K562 (cell line): ENCODE data around the gene MYOM1. TPM values are rescaled to one million over a fixed set of nuclear protein-coding genes. Genes with fewer than 3 reads are reported as not detected.
A peak's percentile ranks its signal among the peaks of the same experiment; 100 is the strongest.

Experiments
- KLF10 ChIP-seq: fragments of 250-450 bp; sonication (Bioruptor Pico); IDR thresholded peaks from 2 replicates; pipeline ENCODE4 v1.6.1; 2021; ENCODE audit warnings: matching md5 sums
- NONO ChIP-seq, 2 experiments: fragments of 200-400 bp in 1 of 2; fragments of 450-650 bp in 1 of 2; formaldehyde crosslinking in 1 of 2; IDR thresholded peaks; 2 replicates each; pipeline ENCODE4 v1.6.1; 2017; ENCODE audit warnings: low read depth in 2 of 2, mild to moderate bottlenecking in 2 of 2, moderate library complexity in 2 of 2, low read length in 1 of 2
- POLR3G ChIP-seq: IDR thresholded peaks from 2 replicates; pipeline ENCODE4 v1.6.1; 2011; ENCODE audit not compliant: insufficient read length, insufficient replicate concordance; ENCODE audit errors: extremely low read depth
- SIRT6 ChIP-seq: IDR thresholded peaks from one replicate; pipeline ENCODE4 v1.6.1; 2012; ENCODE audit warnings: low read depth, mild to moderate bottlenecking, control low read depth, inconsistent platforms, low read length, moderate library complexity
- TSHZ1 ChIP-seq: fragments of 250-450 bp; sonication (Bioruptor Pico); IDR thresholded peaks from 2 replicates; pipeline ENCODE4 v1.4.0; 2020; ENCODE audit warnings: mild to moderate bottlenecking, moderate library complexity
- VEZF1 ChIP-seq: fragments of 200-800 bp; sonication (Bioruptor generic); IDR thresholded peaks from 2 replicates; pipeline ENCODE4 v1.6.1; 2017; ENCODE audit warnings: missing genetic modification characterization, missing compliant biosample characterization
- ZBTB17 ChIP-seq: fragments of 450-650 bp; formaldehyde crosslinking; IDR thresholded peaks from 2 replicates; pipeline ENCODE4 v1.4.0; 2020; ENCODE audit warnings: mild to moderate bottlenecking
- ZBTB26 ChIP-seq: fragments of 450-650 bp; formaldehyde crosslinking; IDR thresholded peaks from 2 replicates; pipeline ENCODE4 v1.4.0; 2022; ENCODE audit warnings: missing genetic modification characterization
- ZNF165 ChIP-seq: fragments of 250-450 bp; sonication (Bioruptor Pico); IDR thresholded peaks from 2 replicates; pipeline ENCODE4 v1.4.0; 2020; ENCODE audit warnings: borderline replicate concordance
- polyA plus RNA-seq, 8 experiments: library from polyadenylated mRNA; depleted of rRNA in 4 of 8; stranded (reverse) in 5 of 8; unstranded in 3 of 8; fragments of >200 nt; fragmentation: Nextera tagmentation in 2 of 8; fragmentation: Illumina TruSeq in 1 of 8; extraction: Ambion mirVana in 2 of 8; extraction: Trizol in 1 of 8; gene quantifications; 2 replicates each; pipeline versions ENCODE4 v1.2.1 to v1.2.3, GENCODE V29; 2011 to 2014; ENCODE audit warnings: inconsistent platforms in 1 of 8, missing spikeins in 1 of 8
- total RNA-seq, 7 experiments: library from RNA; depleted of rRNA in 6 of 7; stranded (reverse); fragments of >200 nt in 6 of 7; fragmentation: Illumina TruSeq in 2 of 7; extraction: Trizol in 2 of 7; gene quantifications; 2 replicates each; pipeline versions ENCODE4 v1.2.1 to v1.2.3, GENCODE V29; 2011 to 2021; ENCODE audit warnings: low replicate concordance in 1 of 7
- TF ChIP-seq, protein P1 (sequence below): fragments of 200-800 bp; sonication (Bioruptor generic); IDR thresholded peaks from 2 replicates; pipeline ENCODE4 v1.6.1; 2016; ENCODE audit warnings: missing genetic modification characterization, missing compliant biosample characterization
- TF ChIP-seq, protein P2 (sequence below), 2 experiments: IDR thresholded peaks; 2 replicates each; pipeline ENCODE4 v1.6.1; 2012; ENCODE audit warnings: improper control_type of control experiment in 2 of 2, low read depth in 2 of 2, low read length in 2 of 2, borderline replicate concordance in 1 of 2

Gene MYOM1
- total and polyA plus RNA-seq, 9 of the 15 experiments (the other 6 are each of a cell fraction or from before 2014, with no cell fraction given): 0.01 to 0.62 (median 0.25) TPM

DNA sequence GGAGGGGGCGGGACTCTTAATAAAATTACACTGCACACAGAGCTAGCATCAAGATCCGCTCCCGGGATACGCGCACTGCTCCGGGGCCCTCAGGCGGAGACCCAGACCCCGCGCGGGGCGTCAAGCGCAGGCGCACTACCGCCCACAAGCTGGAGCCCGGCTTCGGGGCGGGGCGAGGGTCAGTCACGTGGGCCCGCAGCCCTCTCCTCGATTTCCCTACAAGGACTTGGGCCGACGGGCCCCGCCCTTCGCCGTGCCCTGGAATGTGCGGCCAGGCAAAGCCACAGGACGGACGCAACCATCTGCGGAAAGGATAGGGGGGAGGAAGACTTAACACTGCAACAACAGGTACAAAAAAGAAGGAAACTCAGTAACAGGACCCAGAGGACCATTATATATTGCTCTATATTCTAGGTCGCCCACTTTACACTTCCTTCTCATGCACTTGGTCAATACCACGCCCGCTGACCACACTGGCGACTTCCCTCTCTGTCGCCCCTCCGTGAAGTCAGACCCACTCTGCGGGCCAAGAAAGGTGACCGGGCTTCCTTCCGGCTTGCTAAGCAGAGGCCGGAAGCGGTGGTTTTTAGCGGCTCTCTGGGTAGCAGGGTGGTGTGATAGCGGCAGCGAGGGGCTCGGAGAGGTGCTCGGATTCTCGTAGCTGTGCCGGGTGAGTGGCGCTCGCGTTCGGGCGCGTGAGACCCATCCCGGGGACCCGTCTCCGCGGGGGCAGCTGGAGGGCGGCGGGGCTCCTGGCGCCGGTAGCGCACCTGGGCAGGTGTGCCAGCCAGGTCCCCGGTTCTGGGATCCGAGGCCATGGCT, 27.7 kb upstream of the MYOM1 start, which contains the start of gene MYL12A (continued):
- peak; percentile 80; the same call in 1 of the 2 replicates for TF ChIP-seq ZBTB26 (CRISPR knock-in tag)
- no peak for TF ChIP-seq SIRT6
- TF ChIP-seq, protein P1, sequence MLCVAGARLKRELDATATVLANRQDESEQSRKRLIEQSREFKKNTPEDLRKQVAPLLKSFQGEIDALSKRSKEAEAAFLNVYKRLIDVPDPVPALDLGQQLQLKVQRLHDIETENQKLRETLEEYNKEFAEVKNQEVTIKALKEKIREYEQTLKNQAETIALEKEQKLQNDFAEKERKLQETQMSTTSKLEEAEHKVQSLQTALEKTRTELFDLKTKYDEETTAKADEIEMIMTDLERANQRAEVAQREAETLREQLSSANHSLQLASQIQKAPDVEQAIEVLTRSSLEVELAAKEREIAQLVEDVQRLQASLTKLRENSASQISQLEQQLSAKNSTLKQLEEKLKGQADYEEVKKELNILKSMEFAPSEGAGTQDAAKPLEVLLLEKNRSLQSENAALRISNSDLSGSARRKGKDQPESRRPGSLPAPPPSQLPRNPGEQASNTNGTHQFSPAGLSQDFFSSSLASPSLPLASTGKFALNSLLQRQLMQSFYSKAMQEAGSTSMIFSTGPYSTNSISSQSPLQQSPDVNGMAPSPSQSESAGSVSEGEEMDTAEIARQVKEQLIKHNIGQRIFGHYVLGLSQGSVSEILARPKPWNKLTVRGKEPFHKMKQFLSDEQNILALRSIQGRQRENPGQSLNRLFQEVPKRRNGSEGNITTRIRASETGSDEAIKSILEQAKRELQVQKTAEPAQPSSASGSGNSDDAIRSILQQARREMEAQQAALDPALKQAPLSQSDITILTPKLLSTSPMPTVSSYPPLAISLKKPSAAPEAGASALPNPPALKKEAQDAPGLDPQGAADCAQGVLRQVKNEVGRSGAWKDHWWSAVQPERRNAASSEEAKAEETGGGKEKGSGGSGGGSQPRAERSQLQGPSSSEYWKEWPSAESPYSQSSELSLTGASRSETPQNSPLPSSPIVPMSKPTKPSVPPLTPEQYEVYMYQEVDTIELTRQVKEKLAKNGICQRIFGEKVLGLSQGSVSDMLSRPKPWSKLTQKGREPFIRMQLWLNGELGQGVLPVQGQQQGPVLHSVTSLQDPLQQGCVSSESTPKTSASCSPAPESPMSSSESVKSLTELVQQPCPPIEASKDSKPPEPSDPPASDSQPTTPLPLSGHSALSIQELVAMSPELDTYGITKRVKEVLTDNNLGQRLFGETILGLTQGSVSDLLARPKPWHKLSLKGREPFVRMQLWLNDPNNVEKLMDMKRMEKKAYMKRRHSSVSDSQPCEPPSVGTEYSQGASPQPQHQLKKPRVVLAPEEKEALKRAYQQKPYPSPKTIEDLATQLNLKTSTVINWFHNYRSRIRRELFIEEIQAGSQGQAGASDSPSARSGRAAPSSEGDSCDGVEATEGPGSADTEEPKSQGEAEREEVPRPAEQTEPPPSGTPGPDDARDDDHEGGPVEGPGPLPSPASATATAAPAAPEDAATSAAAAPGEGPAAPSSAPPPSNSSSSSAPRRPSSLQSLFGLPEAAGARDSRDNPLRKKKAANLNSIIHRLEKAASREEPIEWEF (CRISPR knock-in tag): no peak
- TF ChIP-seq TSHZ1: 0 out of 2 replicates have a peak, but pooled peaks have one; percentile 12
- TF ChIP-seq NONO (IDR thresholded peaks at IDR 0.05; ENCODE audit: low read depth in 2 of 2, low read length in 1 of 2): no peak
- TF ChIP-seq ZBTB17 (CRISPR knock-in tag): peak; percentile 87
- TF ChIP-seq, protein P2, sequence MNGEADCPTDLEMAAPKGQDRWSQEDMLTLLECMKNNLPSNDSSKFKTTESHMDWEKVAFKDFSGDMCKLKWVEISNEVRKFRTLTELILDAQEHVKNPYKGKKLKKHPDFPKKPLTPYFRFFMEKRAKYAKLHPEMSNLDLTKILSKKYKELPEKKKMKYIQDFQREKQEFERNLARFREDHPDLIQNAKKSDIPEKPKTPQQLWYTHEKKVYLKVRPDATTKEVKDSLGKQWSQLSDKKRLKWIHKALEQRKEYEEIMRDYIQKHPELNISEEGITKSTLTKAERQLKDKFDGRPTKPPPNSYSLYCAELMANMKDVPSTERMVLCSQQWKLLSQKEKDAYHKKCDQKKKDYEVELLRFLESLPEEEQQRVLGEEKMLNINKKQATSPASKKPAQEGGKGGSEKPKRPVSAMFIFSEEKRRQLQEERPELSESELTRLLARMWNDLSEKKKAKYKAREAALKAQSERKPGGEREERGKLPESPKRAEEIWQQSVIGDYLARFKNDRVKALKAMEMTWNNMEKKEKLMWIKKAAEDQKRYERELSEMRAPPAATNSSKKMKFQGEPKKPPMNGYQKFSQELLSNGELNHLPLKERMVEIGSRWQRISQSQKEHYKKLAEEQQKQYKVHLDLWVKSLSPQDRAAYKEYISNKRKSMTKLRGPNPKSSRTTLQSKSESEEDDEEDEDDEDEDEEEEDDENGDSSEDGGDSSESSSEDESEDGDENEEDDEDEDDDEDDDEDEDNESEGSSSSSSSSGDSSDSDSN (IDR thresholded peaks at IDR 0.05; ENCODE audit: borderline replicate concordance in 1 of 2, low read depth in 2 of 2, low read length in 2 of 2): peak; percentile 95 to 97
- no peak; the same call in 1 of the 2 replicates for TF ChIP-seq ZNF165
- TF ChIP-seq KLF10 (CRISPR knock-in tag): no peak
- TF ChIP-seq VEZF1: no peak
- TF ChIP-seq POLR3G: no peak
